ENCODE measurements around the gene VASH2.
A peak's percentile ranks its signal among the peaks of the same experiment; 100 is the strongest.
"Not testable (repeated sequence)": the region's sequence is repeated elsewhere in the genome, so short reads cannot be mapped to it uniquely, and the experiment has no call there.

The VASH2 gene

DNA sequence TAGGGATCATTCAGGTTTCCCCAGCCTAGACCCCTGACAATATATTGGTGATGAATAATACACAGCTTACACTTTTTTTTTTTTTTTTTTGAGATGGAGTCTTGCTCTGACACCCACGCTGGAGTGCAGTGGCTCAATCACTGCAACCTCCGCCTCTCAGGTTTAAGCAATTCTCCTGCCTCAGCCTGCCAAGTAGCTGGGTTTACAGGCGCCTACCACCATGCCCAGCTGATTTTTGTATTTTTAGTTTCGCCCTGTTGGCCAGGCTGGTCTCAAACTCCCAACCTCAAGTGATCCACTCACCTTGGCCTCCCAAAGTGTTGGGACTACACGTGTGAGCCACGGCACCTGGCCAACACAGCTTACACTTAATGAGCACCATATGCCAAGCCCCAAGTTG lies 7.2 kb downstream of the VASH2 start:
- DNase-seq (ENCODE audit: low read depth), result no peak

DNA sequence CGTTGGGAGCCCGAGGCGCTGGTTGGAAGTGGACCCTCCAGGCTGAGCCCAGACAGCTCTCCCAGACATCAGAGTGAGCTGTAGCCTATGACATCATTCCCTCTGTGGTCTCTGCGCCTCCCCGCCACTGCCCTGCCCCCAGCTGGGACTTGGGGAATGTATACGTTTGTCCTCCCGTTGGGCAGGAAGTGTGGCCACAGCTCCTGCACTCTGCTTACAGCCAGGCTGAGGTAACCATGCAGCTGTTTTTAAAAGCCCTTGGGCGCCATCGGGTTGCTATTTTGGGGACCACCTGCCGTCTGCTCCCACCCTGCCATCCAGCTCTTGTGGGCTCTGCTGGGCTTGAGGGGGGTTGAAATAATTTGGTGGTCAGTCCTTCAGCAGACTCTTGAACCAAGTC lies 7.8 kb downstream of the VASH2 start:
- DNase-seq (ENCODE audit: low read depth), result peak; percentile 67

DNA sequence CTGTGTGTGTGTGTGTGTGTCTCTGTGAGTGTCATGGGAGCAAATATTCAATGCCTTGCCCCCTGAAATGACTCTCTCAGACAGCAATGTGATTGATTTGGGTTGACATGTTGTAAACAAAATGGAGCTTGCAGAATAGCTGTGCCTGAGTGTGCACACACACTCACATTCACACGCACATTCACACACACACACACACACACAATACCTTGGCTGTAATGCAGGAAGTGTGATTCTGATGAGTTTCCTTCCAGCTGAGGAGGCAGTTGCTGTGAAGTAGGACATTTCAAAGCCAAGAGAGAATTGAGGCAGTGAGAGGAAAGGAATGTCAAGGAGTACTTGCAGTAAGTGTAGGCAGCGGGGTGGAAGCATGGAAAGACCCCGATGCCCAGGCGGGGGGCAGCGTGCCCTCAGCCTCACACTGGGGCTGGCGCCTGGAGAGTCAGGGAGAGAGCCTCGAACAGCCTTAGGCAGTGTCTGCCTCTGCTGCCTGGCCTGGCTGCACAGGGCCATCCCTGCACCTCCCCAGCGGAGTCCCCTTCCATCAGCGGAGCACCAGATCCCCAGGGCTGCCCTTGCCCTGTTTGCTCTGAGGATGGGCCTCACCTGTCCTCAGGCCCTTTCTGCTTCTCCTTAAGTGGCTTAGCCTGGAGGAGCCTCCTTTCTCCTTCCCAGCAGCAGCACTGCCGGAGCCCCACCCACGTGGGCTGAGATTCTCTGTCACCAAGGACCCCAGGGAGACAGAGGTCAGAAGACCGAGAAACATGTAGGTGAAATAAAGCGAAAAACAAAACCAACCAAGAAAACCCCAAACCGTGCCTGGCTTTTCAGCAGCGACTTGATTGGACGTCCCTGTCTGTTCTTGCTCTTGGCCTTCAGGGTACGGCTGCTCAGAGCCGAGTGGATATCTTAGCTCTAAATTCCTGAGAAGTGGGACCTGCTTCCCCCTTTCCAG lies 9.2 kb downstream of the VASH2 start:
- no peak for DNase-seq (ENCODE audit: low read depth)

- no peak for DNase-seq (ENCODE audit: low read depth)
Measured at GRCh38 chr1:212960932-212961331, 10.6 kb downstream of the VASH2 start.

DNA sequence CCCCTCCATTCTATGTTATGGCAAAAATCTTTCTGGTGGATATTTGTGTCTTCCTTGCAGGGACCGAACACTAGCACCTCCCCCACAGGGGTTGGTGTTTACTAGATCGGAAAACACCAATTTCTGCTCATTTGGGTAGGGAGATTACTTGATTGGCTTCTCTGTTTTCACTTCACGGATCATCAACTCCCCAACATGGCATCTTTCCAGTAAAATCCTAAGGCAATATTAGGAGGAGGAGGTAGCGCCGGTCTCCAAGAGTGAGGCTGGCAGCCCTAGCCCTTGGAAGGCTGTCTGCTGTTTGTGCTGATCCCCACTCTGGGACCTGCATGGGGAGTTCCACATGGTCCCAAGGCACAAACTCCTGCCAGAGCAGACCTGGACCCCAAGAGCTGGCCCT lies 12.2 kb downstream of the VASH2 start:
- no peak for DNase-seq (ENCODE audit: low read depth)

- no peak for DNase-seq (ENCODE audit: low read depth)
Measured at GRCh38 chr1:212964102-212964501, 13.8 kb downstream of the VASH2 start.

DNA sequence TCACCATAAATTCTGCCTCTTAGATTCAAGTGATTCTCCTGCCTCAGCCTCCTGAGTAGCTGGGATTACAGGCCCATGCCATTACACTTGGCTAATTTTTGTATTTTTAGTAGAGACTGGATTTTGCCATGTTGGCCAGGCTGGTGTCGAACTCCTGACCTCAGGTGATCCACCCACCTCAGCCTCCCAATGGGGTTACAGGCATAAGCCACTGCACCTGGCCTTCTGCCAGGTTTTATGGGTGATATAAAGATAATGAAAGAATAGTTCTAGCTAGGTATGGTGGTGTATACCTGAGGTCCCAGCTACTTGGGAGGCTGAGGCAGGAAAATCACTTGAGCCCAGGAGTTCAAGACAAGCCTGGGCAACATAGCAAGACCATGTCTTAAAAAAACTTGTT lies 14.7 kb downstream of the VASH2 start:
- DNase-seq (ENCODE audit: low read depth), result not testable (repeated sequence)

- DNase-seq (ENCODE audit: low read depth), result no peak
Measured at GRCh38 chr1:212966616-212967015, 16.3 kb downstream of the VASH2 start.

DNA sequence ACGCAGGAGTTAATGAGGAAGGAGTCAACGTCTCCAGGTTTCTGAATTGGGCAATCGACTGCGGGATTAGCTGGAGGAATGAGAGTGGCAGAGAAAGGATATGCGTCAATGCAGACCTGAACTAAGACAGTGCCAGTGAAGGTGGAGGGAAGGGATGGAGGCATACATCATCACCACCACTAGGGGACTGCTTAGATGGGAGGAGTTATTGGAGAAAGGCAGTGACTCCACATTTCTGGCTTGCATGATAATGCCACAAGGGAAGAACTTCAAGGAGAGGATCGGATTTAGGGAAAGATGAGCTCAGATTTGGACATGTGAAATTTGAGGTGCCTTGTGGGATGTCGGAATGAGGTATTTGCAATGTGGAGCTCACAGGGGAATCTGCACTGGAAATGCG lies 17.5 kb downstream of the VASH2 start:
- DNase-seq (ENCODE audit: low read depth), result peak; percentile 60

GRCh38 chr1:212968368-212968863 lies 18.1 kb downstream of the VASH2 start:
- no peak for DNase-seq (ENCODE audit: low read depth)

DNA sequence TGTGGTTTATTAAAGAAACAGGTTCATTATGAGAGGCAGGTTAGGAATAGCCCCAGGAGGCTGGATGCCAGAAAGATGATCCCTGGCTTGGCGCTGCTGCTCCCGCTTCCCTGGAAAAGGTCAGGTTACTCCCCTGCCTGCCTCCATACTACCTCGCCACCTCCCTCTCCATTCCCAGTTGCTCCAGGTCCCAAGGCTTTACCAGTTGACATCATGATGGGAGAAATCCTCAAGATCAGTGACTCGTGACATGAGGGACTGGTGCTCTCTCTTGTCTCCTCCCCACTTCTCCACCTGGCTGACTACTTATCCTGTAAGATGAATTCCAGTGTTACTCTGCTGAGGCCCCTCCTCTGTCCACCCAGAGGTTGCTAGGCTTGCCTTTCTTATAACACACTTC lies 19.7 kb downstream of the VASH2 start:
- no peak for DNase-seq (ENCODE audit: low read depth)

- DNase-seq (ENCODE audit: low read depth), result no peak
Measured at GRCh38 chr1:212971312-212971711, 21.0 kb downstream of the VASH2 start.

- no peak for DNase-seq (ENCODE audit: low read depth)
Measured at GRCh38 chr1:212973426-212973825, 23.1 kb downstream of the VASH2 start.

DNA sequence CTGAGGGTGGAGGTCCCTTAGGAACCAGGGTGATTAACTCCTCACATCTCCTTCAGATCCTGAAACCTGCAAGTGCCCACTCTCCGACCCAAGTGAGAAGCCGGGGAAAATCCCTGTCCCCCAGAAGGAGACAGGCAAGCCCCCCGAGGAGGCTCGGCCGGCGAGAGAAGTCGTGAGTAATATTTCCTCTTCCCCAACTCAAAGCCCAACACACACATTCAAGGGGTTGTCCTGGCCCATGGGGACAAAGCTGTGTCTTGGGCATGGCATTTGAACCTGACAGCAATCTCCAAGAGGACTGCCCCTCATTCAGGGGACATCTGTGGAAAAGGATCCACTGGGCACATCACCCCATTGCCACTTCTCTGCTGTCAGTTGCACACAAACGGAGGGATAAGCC lies 23.6 kb downstream of the VASH2 start:
- no peak for DNase-seq (ENCODE audit: low read depth)

DNA sequence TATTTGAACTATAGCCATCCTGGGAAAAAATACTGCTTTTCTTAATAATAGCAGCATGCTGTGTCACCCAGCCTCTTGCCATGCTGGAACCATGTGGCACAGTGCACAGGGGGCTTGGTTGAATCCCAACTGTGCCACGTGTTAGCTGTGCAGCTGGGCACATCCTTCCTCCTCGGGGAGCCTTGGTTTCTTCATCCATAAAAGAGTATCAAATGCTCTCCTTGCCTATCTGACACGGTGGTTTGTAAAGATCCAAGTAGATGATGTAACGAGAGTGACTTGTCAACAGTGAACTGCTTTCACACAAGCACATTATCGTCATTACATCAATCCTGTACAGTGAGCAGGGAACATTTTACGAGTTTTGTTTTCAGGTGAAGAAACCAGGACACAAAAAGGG lies 24.4 kb downstream of the VASH2 start:
- no peak for DNase-seq (ENCODE audit: low read depth)

GRCh38 chr1:212975111-212975918 lies 25.0 kb downstream of the VASH2 start:
- DNase-seq (ENCODE audit: low read depth), result no peak

DNA sequence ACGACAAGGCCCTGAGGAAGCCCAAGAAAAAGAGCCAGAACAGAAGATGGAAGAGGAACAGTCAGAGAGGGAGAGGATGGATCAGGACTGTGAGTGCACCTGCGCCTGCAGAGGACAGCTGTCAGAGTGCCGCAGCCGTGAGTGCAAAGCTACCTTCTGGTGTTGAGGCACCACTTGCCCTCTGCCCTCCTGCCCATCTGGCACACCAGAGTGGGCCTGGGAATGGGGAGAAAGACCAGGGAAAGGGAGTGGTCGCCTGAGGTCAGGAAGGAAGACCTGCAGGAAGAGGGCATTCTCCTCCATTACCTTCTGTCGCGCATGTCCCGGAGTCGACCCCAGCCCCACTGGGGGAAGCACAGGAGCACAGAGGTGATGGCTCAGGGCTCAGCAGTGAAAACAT lies 26.2 kb downstream of the VASH2 start:
- DNase-seq (ENCODE audit: low read depth), result no peak

GRCh38 chr1:212977781-212978645 lies 27.7 kb downstream of the VASH2 start:
- DNase-seq (ENCODE audit: low read depth), result no peak

GRCh38 chr1:212979340-212980122 lies 29.2 kb downstream of the VASH2 start:
- DNase-seq (ENCODE audit: low read depth), result no peak

- DNase-seq (ENCODE audit: low read depth), result peak; percentile 78
Measured at GRCh38 chr1:212980123-212980785, 29.9 kb downstream of the VASH2 start.

Data from iris pigment epithelial cell (primary cell).